Fibroblast of the aortic adventitia (primary cell): ENCODE results near the gene TTC1. TPM values are rescaled to one million over a fixed set of nuclear protein-coding genes. Genes with fewer than 3 reads are reported as not detected.

Experiments used
- DNase-seq: peaks from one replicate; pipeline ENCODE4 v3.0.0-alpha.2; 2010; ENCODE audit warnings: low read depth
- H3K4me3 ChIP-seq: 2 replicates; pipeline ENCODE4 v1.5.1; 2011; ENCODE audit warnings: low read depth, mild to moderate bottlenecking, control low read depth, low read length, moderate library complexity
- CTCF ChIP-seq: IDR thresholded peaks from 2 replicates; pipeline ENCODE4 v1.5.1; 2011; ENCODE audit warnings: mild to moderate bottlenecking, low read length, control low read depth, inconsistent platforms; ENCODE audit not compliant: insufficient read depth
- total RNA-seq: library from RNA; depleted of rRNA; stranded (reverse); fragments of >200 nt; gene quantifications from 2 replicates; pipeline ENCODE4 v1.2.3, GENCODE V29; 2012; ENCODE audit warnings: low replicate concordance

TTC1 gene
- total RNA-seq, 1 donor, result 56.4 TPM

GRCh38 chr5:159978358-159978757 lies 30.6 kb upstream of the TTC1 start:
- peak; percentile 23 for DNase-seq
- no peak for TF ChIP-seq CTCF
- H3K4me3 ChIP-seq, result no peak overlapping the region

GRCh38 chr5:159982421-159983173 lies 26.3 kb upstream of the TTC1 start:
- no peak for DNase-seq
- H3K4me3 ChIP-seq, result no peak overlapping the region
- TF ChIP-seq CTCF, result no peak

- TF ChIP-seq CTCF, result peak; percentile 72
- H3K4me3 ChIP-seq, result peak overlapping the region; percentile 60
- peak; percentile 50 for DNase-seq
Measured at GRCh38 chr5:159987031-159987674, 21.8 kb upstream of the TTC1 start.

- TF ChIP-seq CTCF, result peak; percentile 23
- peak; percentile 35 for DNase-seq
- H3K4me3 ChIP-seq, result no peak overlapping the region
Measured at GRCh38 chr5:159990506-159990905, 18.4 kb upstream of the TTC1 start.

GRCh38 chr5:159992566-159992965 lies 16.4 kb upstream of the TTC1 start:
- no peak overlapping the region for H3K4me3 ChIP-seq
- no peak for DNase-seq
- no peak for TF ChIP-seq CTCF

GRCh38 chr5:159993194-159993593 lies 15.7 kb upstream of the TTC1 start:
- TF ChIP-seq CTCF, result no peak
- no peak overlapping the region for H3K4me3 ChIP-seq
- no peak for DNase-seq

- TF ChIP-seq CTCF, result no peak
- no peak for DNase-seq
- H3K4me3 ChIP-seq, result no peak overlapping the region
Measured at GRCh38 chr5:159995907-159996306, 13.0 kb upstream of the TTC1 start.
